KMS-11 (cell line): ENCODE measurements around the gene PBRM1.

Experiments used
- H2AFZ ChIP-seq: fragments of 200-600 bp; sonication (generic); 2 replicates; pipeline ENCODE4 v1.6.1; 2016; ENCODE audit warnings: antibody characterized with exemption, mixed run types, low read depth
- H3K27ac ChIP-seq: fragments of 200-600 bp; sonication (generic); 2 replicates; pipeline ENCODE4 v1.6.1; 2016; ENCODE audit warnings: mild to moderate bottlenecking, mixed run types
- H3K27me3 ChIP-seq: fragments of 200-600 bp; sonication (generic); 2 replicates; pipeline ENCODE4 v1.6.1; 2017; ENCODE audit warnings: mild to moderate bottlenecking, low read depth, mixed run types, moderate library complexity; ENCODE audit not compliant: insufficient read depth
- H3K36me3 ChIP-seq: fragments of 200-600 bp; sonication (generic); 2 replicates; pipeline ENCODE4 v1.6.1; 2017; ENCODE audit warnings: mild to moderate bottlenecking, mixed run types; ENCODE audit not compliant: insufficient read depth
- H3K4me1 ChIP-seq: fragments of 200-600 bp; sonication (generic); 2 replicates; pipeline ENCODE4 v1.6.1; 2016; ENCODE audit warnings: mild to moderate bottlenecking, low read depth, mixed run types; ENCODE audit not compliant: poor library complexity, severe bottlenecking
- H3K4me2 ChIP-seq: fragments of 200-600 bp; sonication (generic); 2 replicates; pipeline ENCODE4 v1.7.0; 2016; ENCODE audit warnings: mild to moderate bottlenecking, mixed run types
- H3K4me3 ChIP-seq: fragments of 200-600 bp; sonication (generic); IDR thresholded peaks from 2 replicates; pipeline ENCODE4 v1.6.1; 2017; ENCODE audit warnings: low read depth, low read length, mixed read lengths; ENCODE audit not compliant: insufficient read depth
- H3K79me2 ChIP-seq: fragments of 200-600 bp; sonication (generic); 2 replicates; pipeline ENCODE4 v1.6.1; 2016; ENCODE audit warnings: low read depth, mixed run types; ENCODE audit not compliant: insufficient read depth
- H3K9ac ChIP-seq: fragments of 200-600 bp; sonication (generic); 2 replicates; pipeline ENCODE4 v1.6.1; 2016; ENCODE audit warnings: mild to moderate bottlenecking, mixed run types
- H4K20me1 ChIP-seq: fragments of 200-600 bp; sonication (generic); 2 replicates; pipeline ENCODE4 v1.6.1; 2016; ENCODE audit warnings: mild to moderate bottlenecking, mixed run types; ENCODE audit not compliant: insufficient read depth
- CTCF ChIP-seq: fragments of 200-600 bp; sonication (generic); conservative IDR thresholded peaks from 2 replicates; pipeline ENCODE4 v1.6.1; 2017; ENCODE audit warnings: low read depth, mild to moderate bottlenecking, antibody characterized with exemption, low read length, moderate library complexity, mixed read lengths

Gene PBRM1

GRCh38 chr3:52519445-52520140 lies 166.1 kb downstream of the PBRM1 start:
- Histone ChIP-seq H3K27ac (no peak overlapping the region), H2AFZ (no peak overlapping the region), H3K4me1 (no peaks in the 10 kb centered on the region), H3K9ac (no peak overlapping the region), H4K20me1 (no peaks in the 10 kb centered on the region), H3K4me2 (no peak overlapping the region), H3K27me3 (no peaks in the 10 kb centered on the region), H3K79me2 (no peaks in the 10 kb centered on the region), H3K4me3 (no peak overlapping the region), H3K36me3 (no peaks in the 10 kb centered on the region)
- TF ChIP-seq CTCF, result no peak

DNA sequence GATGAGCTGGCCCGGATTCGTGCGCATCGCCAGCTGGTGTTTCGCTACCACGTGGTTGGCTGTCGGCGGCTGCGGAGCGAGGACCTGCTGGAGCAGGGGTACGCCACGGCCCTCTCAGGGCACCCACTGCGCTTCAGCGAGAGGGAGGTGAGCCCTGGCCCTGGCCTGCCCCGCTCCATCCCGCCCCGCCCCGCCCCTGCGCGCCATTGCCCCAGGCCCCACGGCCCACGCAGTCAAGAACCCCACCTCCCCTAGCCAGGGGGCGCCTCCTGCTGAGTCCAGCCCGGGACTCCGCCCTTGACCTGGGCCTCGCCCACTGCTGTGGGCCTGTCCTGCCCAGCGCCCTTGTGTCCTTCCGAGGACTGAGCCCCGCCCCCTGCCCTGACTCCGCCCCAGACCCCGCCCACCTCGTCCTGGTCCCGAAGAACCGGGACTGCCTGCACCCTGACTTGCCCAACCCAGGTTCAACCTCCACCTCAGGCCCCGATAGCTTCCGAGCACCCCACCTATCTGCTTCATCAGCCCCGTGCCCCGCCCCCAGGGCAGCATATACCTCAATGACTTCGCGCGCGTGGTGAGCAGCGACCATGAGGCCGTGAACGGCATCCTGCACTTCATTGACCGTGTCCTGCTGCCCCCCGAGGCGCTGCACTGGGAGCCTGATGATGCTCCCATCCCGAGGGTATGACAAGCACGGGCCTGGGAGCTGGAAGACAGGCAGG lies 166.8 kb downstream of the PBRM1 start:
- Histone ChIP-seq H3K4me2 (no peak overlapping the region), H3K4me1 (no peaks in the 10 kb centered on the region), H4K20me1 (no peaks in the 10 kb centered on the region), H3K27ac (no peak overlapping the region), H3K27me3 (no peaks in the 10 kb centered on the region), H3K9ac (no peak overlapping the region), H3K79me2 (no peaks in the 10 kb centered on the region), H3K36me3 (no peaks in the 10 kb centered on the region), H2AFZ (no peak overlapping the region), H3K4me3 (no peak overlapping the region)
- TF ChIP-seq CTCF, result no peak

DNA sequence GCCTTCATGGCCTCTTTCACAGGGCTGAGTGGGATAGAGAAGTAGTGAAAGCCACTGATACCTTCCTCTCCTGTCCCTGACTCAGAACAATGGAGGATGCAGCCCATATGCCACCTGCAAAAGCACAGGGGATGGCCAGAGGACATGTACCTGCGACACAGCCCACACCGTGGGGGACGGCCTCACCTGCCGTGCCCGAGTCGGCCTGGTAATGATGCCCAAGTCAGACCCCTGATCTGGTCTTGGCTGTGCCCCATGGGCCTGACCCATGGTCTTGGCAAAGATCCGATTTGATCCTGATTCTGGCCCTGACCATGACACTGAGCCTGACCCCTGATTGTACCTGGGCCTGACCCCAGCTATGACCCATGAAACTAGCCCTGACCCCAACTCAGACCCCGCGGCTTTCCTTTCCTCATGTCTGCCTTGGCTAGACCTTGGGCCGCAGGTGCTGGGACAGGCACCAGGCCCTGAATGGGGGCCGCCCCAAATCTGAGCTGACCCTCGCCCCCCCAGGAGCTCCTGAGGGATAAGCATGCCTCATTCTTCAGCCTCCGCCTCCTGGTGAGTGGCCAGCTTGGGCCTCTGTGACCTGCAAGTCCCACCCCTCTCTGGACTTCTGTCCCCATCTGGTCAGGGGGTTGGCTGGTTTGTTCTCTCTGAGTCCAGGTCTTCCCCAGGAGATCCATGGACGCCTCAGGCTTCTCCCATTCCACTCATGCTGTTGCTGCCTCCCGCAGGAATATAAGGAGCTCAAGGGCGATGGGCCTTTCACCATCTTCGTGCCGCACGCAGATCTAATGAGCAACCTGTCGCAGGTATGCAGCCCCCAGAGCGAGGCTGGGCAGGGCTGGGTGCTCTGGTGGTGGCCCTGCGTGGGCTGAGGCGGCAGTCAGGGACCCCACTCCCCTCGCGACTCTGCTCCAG lies 167.7 kb downstream of the PBRM1 start:
- Histone ChIP-seq H4K20me1 (no peaks in the 10 kb centered on the region), H3K4me1 (no peaks in the 10 kb centered on the region), H3K79me2 (no peaks in the 10 kb centered on the region), H3K27me3 (no peaks in the 10 kb centered on the region), H2AFZ (no peak overlapping the region), H3K4me2 (no peak overlapping the region), H3K9ac (no peak overlapping the region), H3K27ac (no peak overlapping the region), H3K36me3 (no peaks in the 10 kb centered on the region), H3K4me3 (no peak overlapping the region)
- no peak for TF ChIP-seq CTCF

DNA sequence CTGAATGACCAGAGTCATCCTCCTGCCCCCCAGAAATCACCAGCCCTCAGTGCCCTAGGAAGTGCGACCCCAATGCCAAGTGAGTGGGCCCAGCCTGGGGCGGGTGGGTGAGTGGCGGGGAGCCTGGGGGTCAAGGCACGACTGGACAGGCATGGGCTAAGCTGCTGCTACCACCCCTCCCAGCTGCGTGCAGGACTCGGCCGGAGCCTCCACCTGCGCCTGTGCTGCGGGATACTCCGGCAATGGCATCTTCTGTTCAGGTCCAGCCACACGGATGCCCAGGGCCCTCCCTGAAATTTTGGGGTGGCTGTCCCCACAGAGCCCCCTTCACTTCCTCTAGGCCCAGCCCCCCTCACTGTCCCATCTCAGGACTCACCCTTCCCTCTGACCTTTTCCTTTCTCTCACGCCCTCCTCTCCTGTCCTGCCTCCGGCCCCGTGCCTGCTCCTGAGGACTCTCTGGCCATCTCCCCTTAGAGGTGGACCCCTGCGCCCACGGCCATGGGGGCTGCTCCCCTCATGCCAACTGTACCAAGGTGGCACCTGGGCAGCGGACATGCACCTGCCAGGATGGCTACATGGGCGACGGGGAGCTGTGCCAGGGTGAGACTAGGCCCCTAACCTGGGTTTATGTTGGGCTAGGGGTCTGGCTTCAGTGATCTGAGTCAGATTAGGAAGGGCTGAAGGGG lies 169.1 kb downstream of the PBRM1 start:
- Histone ChIP-seq H3K9ac (no peak overlapping the region), H3K4me3 (no peak overlapping the region), H3K36me3 (no peaks in the 10 kb centered on the region), H3K27me3 (no peaks in the 10 kb centered on the region), H3K27ac (no peak overlapping the region), H3K79me2 (no peaks in the 10 kb centered on the region), H3K4me1 (no peaks in the 10 kb centered on the region), H4K20me1 (no peaks in the 10 kb centered on the region), H3K4me2 (no peak overlapping the region), H2AFZ (no peak overlapping the region)
- no peak for TF ChIP-seq CTCF
